ENCODE results near the gene CPEB3.
"Not testable (repeated sequence)": the region's sequence is repeated elsewhere in the genome, so short reads cannot be mapped to it uniquely, and the experiment has no call there.

The CPEB3 gene

DNA sequence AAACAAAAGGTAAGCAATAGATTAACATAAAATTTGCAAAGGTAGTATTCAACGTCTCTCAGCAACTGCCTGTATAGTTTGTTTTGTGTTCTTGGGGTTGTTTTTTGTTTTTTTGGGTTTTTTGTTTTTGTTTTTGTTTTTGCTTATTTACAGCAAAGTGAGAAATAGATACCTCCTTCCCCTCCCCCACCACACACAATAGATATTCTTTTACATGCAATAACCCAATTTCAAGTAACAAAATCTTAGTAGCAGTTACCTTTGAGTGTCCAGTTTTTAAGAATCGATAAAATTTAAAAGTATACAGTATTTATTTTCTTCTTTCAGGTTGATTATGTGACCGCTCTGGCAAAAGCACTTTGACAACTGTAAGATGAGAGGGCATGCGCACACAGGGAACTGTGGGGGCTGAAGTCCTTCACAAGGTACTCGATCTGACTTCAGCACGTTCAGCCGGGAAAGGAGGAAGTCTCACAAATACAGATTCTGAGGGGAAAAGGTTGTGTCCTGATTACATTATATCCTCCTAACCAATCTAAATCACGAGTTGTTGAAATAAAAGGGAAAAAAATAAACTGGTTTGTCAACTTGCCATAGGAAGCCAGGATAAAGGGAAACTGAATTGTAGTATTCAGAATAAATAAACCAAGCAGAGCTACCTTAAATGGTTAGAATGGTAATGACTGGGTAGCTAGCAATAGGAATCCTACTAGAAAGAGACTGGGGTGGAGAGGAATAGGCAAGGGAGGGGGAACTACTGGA lies 47.8 kb downstream of the CPEB3 start:
- no peak for TF ChIP-seq POLR2A (IDR thresholded peaks at IDR 0.05; ENCODE audit: low read depth, low read length)
- DNase-seq (ENCODE audit: insufficient read length, low spot score), result peak; percentile 76
- peak; percentile 99 for FAIRE-seq

DNA sequence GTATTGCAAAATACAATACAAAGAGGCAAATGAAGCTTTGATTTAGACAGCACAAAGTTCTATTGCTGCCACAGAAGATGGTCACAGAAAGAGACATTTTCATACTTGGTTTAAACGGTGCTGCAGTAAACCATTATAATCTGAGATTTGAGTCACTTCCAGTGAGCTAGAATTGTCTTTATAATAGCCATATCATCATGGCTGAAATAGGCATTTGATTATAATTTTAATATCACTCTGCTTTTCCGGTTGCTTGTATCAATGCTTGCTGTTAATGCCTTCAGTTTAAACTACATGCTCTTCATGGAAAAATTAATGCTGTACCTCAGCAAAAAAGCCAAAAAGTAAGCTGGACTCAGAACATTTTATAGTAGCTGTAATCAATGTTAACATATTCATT lies 48.5 kb downstream of the CPEB3 start:
- FAIRE-seq (no peak), DNase-seq (ENCODE audit: insufficient read length, low spot score) (no peak)
- TF ChIP-seq POLR2A (IDR thresholded peaks at IDR 0.05; ENCODE audit: low read depth, low read length), result no peak

DNA sequence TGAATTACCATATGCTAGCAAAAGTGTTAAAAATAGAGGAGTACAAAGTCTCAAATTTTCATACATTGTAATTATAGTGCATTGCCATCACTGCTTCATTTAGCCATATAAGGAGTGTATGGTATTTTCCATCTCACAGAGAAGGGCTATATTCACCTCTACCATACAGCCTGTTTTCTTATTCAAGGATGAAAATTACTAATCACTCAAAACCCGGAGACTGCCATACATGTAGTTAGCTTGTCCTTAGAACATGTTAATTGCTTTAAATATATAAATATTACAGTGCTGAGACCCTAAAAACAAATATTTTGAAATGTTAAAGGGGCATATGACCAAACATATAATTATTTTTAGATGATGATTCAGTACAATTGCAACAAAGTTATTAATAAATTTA lies 49.4 kb downstream of the CPEB3 start:
- no peak for DNase-seq (ENCODE audit: insufficient read length, low spot score)
- no peak for FAIRE-seq
- no peak for TF ChIP-seq POLR2A (IDR thresholded peaks at IDR 0.05; ENCODE audit: low read depth, low read length)

DNA sequence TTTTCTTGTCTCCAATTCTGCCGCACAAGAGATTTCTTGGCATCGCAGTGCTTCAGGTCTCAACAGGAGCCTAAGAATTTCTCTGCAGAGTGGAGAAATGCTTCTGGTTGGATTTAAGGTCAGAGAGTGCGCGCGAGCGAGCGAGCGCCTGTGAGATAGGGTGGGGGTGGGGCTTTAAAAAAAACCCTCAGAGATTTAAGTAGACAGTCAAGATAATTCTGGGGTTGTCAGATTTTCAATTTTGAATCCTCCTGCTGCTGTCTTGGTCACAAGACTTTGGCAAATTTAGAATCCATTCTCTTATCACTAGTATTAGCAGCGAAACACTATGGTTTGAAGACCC lies 49.7 kb downstream of the CPEB3 start:
- DNase-seq (ENCODE audit: insufficient read length, low spot score), result no peak
- no peak for FAIRE-seq
- no peak for TF ChIP-seq POLR2A (IDR thresholded peaks at IDR 0.05; ENCODE audit: low read depth, low read length)

DNA sequence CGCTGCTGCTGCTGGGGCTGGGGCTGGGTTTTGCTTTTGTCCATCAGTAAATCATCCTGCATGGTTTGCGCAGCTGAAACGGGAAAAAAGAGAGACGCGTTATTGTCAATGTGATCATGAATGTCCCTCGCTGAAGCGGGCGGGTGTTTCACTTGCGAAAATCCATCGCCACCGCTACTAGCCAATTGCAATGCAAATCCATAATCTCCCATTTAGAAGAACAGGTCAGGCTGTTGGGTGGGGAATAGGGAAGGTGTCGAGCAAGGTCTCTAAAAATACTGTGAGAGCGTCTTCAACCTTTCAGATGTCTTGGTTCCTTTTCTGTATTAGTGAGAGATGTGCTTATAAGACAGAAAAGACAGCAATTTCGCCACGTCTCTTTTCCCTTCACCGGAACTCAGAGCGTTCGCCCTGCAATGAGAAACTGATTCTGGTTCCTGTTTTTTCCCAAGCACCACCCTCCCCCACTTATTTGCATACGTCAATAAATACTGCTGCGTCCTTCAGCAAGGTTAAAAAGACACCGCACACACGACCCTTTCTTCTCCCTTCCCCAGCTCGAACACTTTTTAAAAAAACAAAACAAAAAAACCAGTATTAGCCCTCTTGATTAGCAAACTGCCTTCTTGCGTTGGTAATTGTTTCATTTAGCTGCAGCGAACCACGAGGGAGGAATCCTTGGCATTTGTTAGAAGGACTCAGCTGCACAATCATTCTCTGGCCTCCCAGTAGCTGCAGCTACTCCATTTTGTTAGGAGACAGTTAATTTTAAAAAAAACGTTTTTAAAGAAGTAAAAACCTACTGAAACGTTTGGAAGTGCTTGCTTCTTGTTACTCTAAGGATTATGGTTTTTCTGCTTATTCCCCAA lies 50.4 kb downstream of the CPEB3 start:
- no peak for TF ChIP-seq POLR2A (IDR thresholded peaks at IDR 0.05; ENCODE audit: low read depth, low read length)
- peak; percentile 94 for FAIRE-seq

DNA sequence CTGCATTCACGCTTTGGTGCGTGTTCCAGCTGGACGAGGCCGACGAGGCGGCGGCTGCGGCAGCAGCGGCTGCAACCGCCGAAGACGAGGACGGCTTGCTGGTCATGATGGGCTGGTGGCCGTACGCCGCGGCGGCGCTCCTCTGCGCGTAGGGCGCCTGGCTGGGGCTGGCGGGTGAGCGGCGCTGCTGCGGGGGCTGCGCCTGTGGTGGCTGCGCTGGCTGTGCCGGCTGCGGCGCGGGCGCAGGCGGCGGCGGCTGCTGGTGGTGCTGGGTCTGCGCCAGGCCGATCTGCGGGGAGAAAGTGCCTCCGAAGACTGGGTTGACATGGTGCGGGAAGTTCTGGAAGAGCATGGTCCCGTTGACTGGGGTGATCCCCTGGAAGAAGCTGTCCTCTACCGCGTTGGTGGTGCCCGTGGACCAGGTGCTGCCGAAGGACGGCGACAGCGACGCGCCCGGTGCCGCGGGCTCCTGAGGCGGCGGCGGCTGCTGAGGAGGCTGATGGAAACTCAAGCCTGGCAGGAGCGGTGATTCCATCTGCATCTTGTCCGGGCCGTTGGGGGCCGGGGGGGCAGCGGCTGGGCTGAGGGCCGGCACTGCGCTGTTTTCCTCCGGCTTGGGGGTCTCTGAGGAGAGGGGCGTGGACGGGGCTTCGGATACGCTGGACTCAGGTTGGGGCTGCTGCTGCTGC lies 51.1 kb downstream of the CPEB3 start:
- TF ChIP-seq POLR2A (IDR thresholded peaks at IDR 0.05; ENCODE audit: low read depth, low read length), result no peak
- DNase-seq (ENCODE audit: insufficient read length, low spot score), result no peak
- no peak for FAIRE-seq

More for the DNA sequence above, 50.4 kb downstream of the CPEB3 start:
- DNase-seq (ENCODE audit: insufficient read length, low spot score), result peak; percentile 72

DNA sequence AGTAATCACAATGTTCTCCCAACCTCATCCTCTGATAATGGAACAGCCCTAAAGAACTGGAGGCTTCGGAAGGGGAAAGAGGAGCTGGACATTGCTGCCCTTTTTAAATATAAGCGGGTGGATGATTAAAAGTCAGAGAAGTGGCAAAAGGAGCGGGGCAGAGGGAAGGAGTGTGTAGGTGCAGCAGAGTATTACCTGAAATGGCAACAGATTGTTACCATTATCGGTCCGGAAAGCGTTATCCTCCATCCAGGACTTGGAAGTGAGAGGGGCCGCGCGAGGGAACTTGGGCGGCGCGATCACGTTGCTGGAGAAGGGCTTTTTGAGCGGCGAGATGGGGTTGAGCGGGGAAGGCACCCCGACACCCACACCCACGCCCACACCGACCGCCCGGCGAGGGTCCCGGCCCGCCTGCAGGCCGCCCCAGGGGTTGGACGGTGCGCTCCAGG lies 51.7 kb downstream of the CPEB3 start:
- no peak for TF ChIP-seq POLR2A (IDR thresholded peaks at IDR 0.05; ENCODE audit: low read depth, low read length)
- DNase-seq (ENCODE audit: insufficient read length, low spot score) (no peak), FAIRE-seq (no peak)

DNA sequence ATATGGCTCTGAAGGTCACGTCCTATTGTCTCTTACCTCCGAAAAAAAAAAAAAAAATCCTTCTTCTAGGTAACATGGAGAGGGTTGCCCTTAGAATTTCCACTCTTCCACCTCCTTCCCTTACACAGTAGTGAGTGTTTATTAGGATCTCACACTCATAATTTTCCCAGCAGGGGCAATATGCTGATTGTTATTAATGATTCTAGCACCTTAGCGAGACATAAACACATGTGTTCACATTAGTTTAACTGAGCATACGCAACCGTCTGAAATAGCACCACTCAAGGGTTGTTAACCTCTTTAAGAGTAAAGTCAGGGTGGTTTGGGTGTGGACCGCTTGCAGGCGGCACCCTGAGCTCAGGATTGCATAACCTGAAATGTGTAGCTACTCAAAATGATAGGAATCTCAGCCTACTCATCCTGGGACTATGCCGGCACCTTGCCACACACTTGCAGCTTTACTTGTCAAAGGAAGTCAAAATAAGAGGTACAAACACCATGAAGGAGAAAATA lies 52.2 kb downstream of the CPEB3 start:
- no peak for TF ChIP-seq POLR2A (IDR thresholded peaks at IDR 0.05; ENCODE audit: low read depth, low read length)
- FAIRE-seq (peak; percentile 99), DNase-seq (ENCODE audit: insufficient read length, low spot score) (peak; percentile 98)

DNA sequence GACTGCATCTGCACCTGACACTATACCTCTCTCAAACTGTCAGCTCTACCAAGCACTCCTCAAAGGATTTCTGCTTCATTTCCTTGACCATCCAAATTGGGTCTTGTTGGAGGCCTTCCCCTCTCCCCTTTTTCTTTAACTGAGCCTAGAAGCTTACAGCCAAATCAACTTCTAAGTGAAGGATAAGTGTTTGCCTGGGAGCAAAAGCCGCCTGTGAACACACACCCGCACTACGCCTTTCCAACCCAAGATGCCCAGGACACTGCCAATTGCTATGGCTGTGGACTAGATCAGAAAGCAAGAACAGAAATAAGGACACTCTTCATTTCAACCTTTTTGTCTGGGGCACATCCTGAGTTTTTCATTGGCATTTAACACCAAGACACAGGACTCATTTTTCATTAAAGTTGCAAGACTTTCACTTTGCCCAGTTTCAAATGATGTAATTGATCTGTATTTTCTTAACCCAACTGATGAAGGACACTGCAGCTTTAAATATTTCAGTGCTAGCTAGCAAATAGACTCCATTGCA lies 52.8 kb downstream of the CPEB3 start:
- no peak for TF ChIP-seq POLR2A (IDR thresholded peaks at IDR 0.05; ENCODE audit: low read depth, low read length)
- DNase-seq (ENCODE audit: insufficient read length, low spot score), result no peak
- FAIRE-seq, result peak; percentile 55

DNA sequence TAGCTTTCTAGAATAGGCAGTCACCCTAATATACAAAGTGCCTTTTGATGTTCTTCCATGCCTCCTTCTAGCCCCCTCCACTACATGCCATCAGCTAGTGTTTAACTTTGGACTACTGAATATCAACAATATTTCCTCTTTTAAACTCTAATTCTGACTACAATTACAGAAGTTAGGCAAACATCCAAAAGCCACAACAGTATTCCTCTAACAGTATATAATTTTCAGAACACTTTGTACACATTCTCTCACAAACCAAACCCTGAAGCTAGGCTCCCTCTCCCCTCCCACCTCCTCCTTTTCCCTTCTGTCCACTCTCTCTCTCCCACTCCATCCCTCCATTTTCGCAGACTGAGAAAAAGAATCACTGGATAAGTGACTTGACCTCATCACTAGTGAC lies 59.7 kb downstream of the CPEB3 start:
- no peak for FAIRE-seq
- no peak for DNase-seq (ENCODE audit: insufficient read length, low spot score)
- no peak for TF ChIP-seq POLR2A (IDR thresholded peaks at IDR 0.05; ENCODE audit: low read depth, low read length)

DNA sequence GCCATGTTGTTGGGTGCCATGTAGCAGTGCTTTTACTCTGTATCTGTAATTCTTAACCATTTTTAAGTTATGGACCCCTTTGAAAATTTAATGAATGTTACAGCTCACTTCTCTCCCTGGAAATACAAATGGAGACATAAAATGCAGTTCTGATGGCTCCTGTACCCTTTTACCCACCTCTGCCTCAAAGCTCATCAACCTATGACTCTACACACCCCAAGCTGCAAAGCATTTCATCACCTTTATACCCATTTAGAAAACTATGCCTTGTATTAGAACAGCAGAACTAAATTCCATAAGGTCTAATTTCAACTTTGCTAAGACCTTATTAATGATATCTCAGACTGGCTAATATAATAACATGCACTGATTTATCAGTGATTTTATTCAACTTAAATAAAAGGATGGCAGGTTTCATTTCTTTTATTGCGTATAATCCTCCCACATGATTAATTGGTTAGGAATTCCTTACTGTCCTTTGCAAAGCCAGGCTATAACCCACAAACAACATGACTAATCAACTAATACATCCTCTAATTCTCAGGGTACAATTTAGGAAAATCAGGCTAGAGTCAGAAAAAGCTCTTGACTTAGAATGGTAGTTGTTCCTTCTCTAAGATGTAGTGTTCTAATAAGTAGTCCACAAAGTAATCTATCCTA lies 68.1 kb downstream of the CPEB3 start:
- DNase-seq (ENCODE audit: insufficient read length, low spot score), result peak; percentile 56
- TF ChIP-seq POLR2A (IDR thresholded peaks at IDR 0.05; ENCODE audit: low read depth, low read length), result no peak
- peak; percentile 96 for FAIRE-seq

DNA sequence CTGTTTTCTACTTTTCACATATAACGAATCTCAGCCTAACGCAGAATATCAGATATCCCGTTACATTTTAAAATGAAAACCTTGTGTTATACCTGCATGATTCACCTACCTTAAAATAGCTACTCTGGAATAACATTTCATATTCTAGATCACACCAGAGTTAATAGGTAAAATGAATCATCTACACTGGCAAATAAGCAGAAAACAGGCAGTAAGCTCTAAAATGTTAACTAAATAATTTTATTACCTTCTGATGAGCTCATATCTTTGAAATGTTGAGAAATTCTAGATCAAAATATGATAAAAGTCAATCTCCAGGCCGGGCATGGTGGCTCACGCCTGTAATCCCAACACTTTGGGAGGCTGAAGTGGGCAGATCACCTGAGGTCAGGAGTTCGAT lies 71.3 kb downstream of the CPEB3 start:
- FAIRE-seq, result no peak
- no peak for TF ChIP-seq POLR2A (IDR thresholded peaks at IDR 0.05; ENCODE audit: low read depth, low read length)
- no peak for DNase-seq (ENCODE audit: insufficient read length, low spot score)

DNA sequence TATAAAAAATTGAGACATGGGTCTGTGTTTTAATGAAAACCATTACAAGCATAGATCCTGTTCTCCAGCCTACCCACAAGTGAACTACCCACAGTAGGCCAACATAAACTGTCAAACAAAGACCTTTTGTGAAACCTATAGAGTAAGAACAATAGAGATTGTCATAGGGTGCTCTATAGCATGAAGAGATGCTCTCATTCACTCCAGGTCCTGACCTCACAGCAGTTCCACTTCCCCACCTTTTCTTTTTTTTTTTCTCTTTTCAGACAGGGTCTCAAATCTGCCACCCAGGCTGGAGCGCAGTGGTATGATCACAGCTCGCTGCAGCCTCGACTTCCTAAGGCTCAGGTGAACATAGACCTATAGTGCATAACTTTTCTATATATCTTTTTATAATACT lies 72.3 kb downstream of the CPEB3 start:
- FAIRE-seq (no peak), DNase-seq (ENCODE audit: insufficient read length, low spot score) (no peak)
- no peak for TF ChIP-seq POLR2A (IDR thresholded peaks at IDR 0.05; ENCODE audit: low read depth, low read length)

DNA sequence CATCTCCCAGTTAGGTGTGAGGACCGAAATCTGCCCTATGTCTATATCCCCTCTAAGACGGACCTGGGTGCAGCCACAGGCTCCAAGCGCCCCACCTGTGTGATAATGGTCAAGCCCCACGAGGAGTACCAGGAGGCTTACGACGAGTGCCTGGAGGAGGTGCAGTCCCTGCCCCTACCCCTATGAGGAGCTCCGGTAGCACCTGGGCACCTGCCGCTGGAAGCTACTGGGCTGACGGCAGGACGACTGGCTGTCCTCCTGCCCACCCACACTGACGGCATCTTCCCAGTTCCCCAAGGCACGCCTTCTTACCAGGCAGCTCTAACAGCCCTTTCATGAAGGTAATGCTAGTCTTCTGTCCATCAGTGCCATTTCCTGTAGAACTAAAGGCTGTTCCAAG lies 74.3 kb downstream of the CPEB3 start:
- DNase-seq (ENCODE audit: insufficient read length, low spot score), result not testable (repeated sequence)
- peak; percentile 11 for FAIRE-seq

DNA sequence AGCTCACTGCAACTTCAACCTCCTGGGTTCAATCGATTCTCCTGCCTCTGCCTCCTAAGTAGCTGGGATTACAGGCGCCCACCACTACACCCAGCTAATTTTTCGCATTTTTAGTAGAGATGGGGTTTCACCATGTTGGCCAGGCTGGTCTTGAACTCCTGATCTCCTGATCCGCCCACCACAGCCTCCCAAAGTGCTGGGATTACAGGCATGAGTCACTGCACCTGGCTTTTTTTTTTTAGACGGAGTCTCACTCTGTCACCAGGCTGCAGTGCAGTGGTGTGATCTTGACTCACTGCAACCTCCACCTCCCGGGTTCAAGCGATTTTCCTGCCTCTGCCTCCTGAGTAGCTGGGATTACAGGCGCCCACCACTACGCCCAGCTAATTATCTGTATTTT lies 75.7 kb downstream of the CPEB3 start:
- DNase-seq (ENCODE audit: insufficient read length, low spot score), result not testable (repeated sequence)

More for the DNA sequence above, 75.7 kb downstream of the CPEB3 start:
- not testable (repeated sequence) for FAIRE-seq

Measured in H54 (cell line).